Endothelial cell of umbilical vein (primary cell): ENCODE results near the gene VDR. TPM values are rescaled to one million over a fixed set of nuclear protein-coding genes. Genes with fewer than 3 reads are reported as not detected.

Source experiments
- BruUV-seq: library from RNA; stranded (reverse); fragments of 400-500 nt; replicated peaks from 2 replicates; lab custom pipeline; 2021; lab: Mats Ljungman, UMichigan
- CTCF ChIA-PET: fragments of 300-600, 350-600 bp; sonication (Branson Sonifier 250); formaldehyde crosslinking; loops from one replicate; lab custom pipeline; 2021; ENCODE audit warnings: antibody characterized with exemption, inconsistent platforms; lab: Charles Lee
- POLR2A ChIA-PET: fragments of 300-600, 350-600 bp; sonication (Branson Sonifier 250); formaldehyde crosslinking; loops from one replicate; lab custom pipeline; 2021; ENCODE audit warnings: antibody characterized with exemption, inconsistent platforms; lab: Charles Lee
- DNase-seq: peaks from one replicate; pipeline ENCODE4 v3.0.0-alpha.2; 2011; ENCODE audit warnings: low read depth, low spot score
- FAIRE-seq: peaks from 2 replicates; lab custom pipeline; 2011; peaks lifted over from hg19 to GRCh38; lab: Jason Lieb, UNC
- H2AFZ ChIP-seq: 2 replicates; pipeline ENCODE4 v1.6.0; 2012; ENCODE audit warnings: low read depth, low read length, control low read depth, inconsistent platforms
- H3K27ac ChIP-seq: 2 replicates; pipeline ENCODE4 v1.5.1; 2011; ENCODE audit warnings: low read depth, mild to moderate bottlenecking, control low read depth, low read length, moderate library complexity; ENCODE audit not compliant: insufficient read depth
- H3K27me3 ChIP-seq, 2 experiments: 2 replicates each; pipeline versions ENCODE4 v1.6.0 to v1.6.1; 2011; ENCODE audit warnings: low read length in 2 of 2, mixed read lengths in 1 of 2; ENCODE audit not compliant: control insufficient read depth in 2 of 2, insufficient read depth in 2 of 2
- H3K36me3 ChIP-seq, 2 experiments: 2 replicates in 1 of 2; 3 replicates in 1 of 2; pipeline ENCODE4 v1.5.1; 2011; ENCODE audit warnings: low read length in 2 of 2, mild to moderate bottlenecking in 1 of 2, moderate library complexity in 1 of 2; ENCODE audit not compliant: control insufficient read depth in 2 of 2, insufficient read depth in 2 of 2; ENCODE audit errors: extremely low read depth in 1 of 2
- H3K4me1 ChIP-seq: 3 replicates; pipeline ENCODE4 v1.5.1; 2011; ENCODE audit warnings: mild to moderate bottlenecking, low read length; ENCODE audit not compliant: control insufficient read depth, insufficient read depth; ENCODE audit errors: extremely low read depth
- H3K4me2 ChIP-seq: 2 replicates; pipeline ENCODE4 v1.6.1; 2011; ENCODE audit warnings: low read length, control low read depth, mixed read lengths; ENCODE audit not compliant: insufficient read depth
- H3K4me3 ChIP-seq, 3 experiments: fragments of 200-600 bp in 1 of 3; sonication (generic), shearing (Covaris generic) in 1 of 3; replicated peaks in 1 of 3; 2 replicates each; pipeline ENCODE4 v1.5.1; 2011 to 2016; ENCODE audit warnings: control low read depth in 3 of 3, low read length in 3 of 3, mild to moderate bottlenecking in 2 of 3, inconsistent platforms in 1 of 3, low read depth in 1 of 3, moderate library complexity in 1 of 3; ENCODE audit not compliant: insufficient read depth in 1 of 3
- H3K79me2 ChIP-seq: 2 replicates; pipeline ENCODE4 v1.6.0; 2012; ENCODE audit warnings: low read length, inconsistent platforms; ENCODE audit not compliant: control insufficient read depth, insufficient read depth
- H3K9ac ChIP-seq: replicated peaks from 2 replicates; pipeline ENCODE3; 2011; ENCODE audit warnings: low read length, control low read depth; ENCODE audit not compliant: insufficient read depth; ENCODE audit errors: extremely low read depth
- H3K9me1 ChIP-seq: replicated peaks from 3 replicates; pipeline ENCODE4 v1.6.0; 2011; ENCODE audit warnings: mild to moderate bottlenecking, low read length; ENCODE audit not compliant: control insufficient read depth, insufficient read depth; ENCODE audit errors: extremely low read depth
- H3K9me3 ChIP-seq: replicated peaks from 2 replicates; pipeline ENCODE4 v1.5.1; 2012; ENCODE audit warnings: low read length, inconsistent platforms; ENCODE audit not compliant: control insufficient read depth, insufficient read depth
- H4K20me1 ChIP-seq: replicated peaks from 2 replicates; pipeline ENCODE3; 2011; ENCODE audit warnings: mild to moderate bottlenecking, low read length; ENCODE audit not compliant: control insufficient read depth, insufficient read depth; ENCODE audit errors: extremely low read depth
- JUN ChIP-seq: IDR thresholded peaks from 2 replicates; pipeline ENCODE4 v1.6.1; 2011; ENCODE audit warnings: borderline replicate concordance, low read depth; ENCODE audit not compliant: insufficient read length, insufficient read depth
- MAX ChIP-seq: IDR thresholded peaks from 2 replicates; pipeline ENCODE4 v1.6.1; 2011; ENCODE audit not compliant: insufficient read depth, insufficient read length
- MYC ChIP-seq: IDR thresholded peaks from one replicate; pipeline ENCODE4 v1.6.1; 2011; ENCODE audit warnings: mild to moderate bottlenecking, low read depth, low read length
- POLR2AphosphoS5 ChIP-seq: IDR thresholded peaks from 2 replicates; pipeline ENCODE4 v1.6.1; 2012; ENCODE audit warnings: low read depth, mild to moderate bottlenecking, control low read depth, low read length, moderate library complexity; ENCODE audit not compliant: insufficient read depth
- dilution Hi-C: fragments of 300-500 bp; cut with MboI; formaldehyde crosslinking; loops from one replicate; pipeline ENCODE4 v1.15.0; 2019; ENCODE audit warnings: low sequenced_read_pairs; ENCODE audit not compliant: extremely low pct_ligation_motif_present
- intact Hi-C: fragments of 100-400 bp; cut with micrococcal nuclease; formaldehyde crosslinking; loops from one replicate; pipeline ENCODE4 v1.10.0; 2022
- polyA plus RNA-seq, 4 experiments: library from polyadenylated mRNA; depleted of rRNA in 3 of 4; stranded (reverse) in 3 of 4; unstranded in 1 of 4; fragments of >200 nt; gene quantifications; 2 replicates each; pipeline versions ENCODE4 v1.2.1 to v1.2.3, GENCODE V29; 2011 to 2012; ENCODE audit warnings: missing spikeins in 1 of 4
- total RNA-seq: library from RNA; stranded (reverse); gene quantifications from 2 replicates; pipeline ENCODE4 v1.2.3, GENCODE V29; 2021

Gene VDR
- total and polyA plus RNA-seq, 2 donors (not counting 3 experiments of a cell fraction or from before 2014, with no cell fraction given) = 0.73 to 0.91 TPM

- no peak for TF ChIP-seq MYC
- no peak for TF ChIP-seq MAX
- TF ChIP-seq JUN = no peak
- no peak for TF ChIP-seq POLR2AphosphoS5
- Histone ChIP-seq H3K4me2 (no peak overlapping the region), H4K20me1 (no peaks in the 10 kb centered on the region), H3K27me3 (no peaks in the 10 kb centered on the region), H3K9me3 (no peaks in the 10 kb centered on the region), H3K9me1 (no peaks in the 10 kb centered on the region), H3K4me3 (no peak overlapping the region), H3K79me2 (no peaks in the 10 kb centered on the region), H3K4me1 (no peaks in the 10 kb centered on the region), H3K36me3 (no peaks in the 10 kb centered on the region), H3K9ac (no peak overlapping the region), H3K27ac (no peak overlapping the region), H2AFZ (no peak overlapping the region)
- FAIRE-seq = no peak
- intact Hi-C loops = no loop called here
- ChIA-PET POLR2A (no interaction called here), CTCF (interaction anchor here (0.9 kb wide), 2 partner anchors 10 to 29 kb away, joined by 3 read pairs; partner anchors contain the start of gene VDR)
- dilution Hi-C loops = no loop called here
- no peak for DNase-seq
- no TSS peak for BruUV-seq
Measured at GRCh38 chr12:47875746-47876439, 28.9 kb downstream of the VDR start.

- TF ChIP-seq MYC = no peak
- no TSS peak for BruUV-seq
- no peaks in the 10 kb centered on the region for H4K20me1 ChIP-seq
- H3K4me2 ChIP-seq = no peak overlapping the region
- FAIRE-seq = no peak
- CTCF ChIA-PET = interaction anchor here (1.3 kb wide), 1 partner anchor 15 kb away, joined by 3 read pairs; no protein-coding TSS in a partner anchor
- H3K27ac ChIP-seq = no peak overlapping the region
- no peaks in the 10 kb centered on the region for H3K4me1 ChIP-seq
- no peaks in the 10 kb centered on the region for H3K27me3 ChIP-seq
- no peak overlapping the region for H3K9ac ChIP-seq
- H3K9me3 ChIP-seq = no peaks in the 10 kb centered on the region
- POLR2A ChIA-PET = no interaction called here
- intact Hi-C loops = no loop called here
- H3K9me1 ChIP-seq = no peaks in the 10 kb centered on the region
- no peaks in the 10 kb centered on the region for H3K36me3 ChIP-seq
- H3K4me3 ChIP-seq = no peak overlapping the region
- no peaks in the 10 kb centered on the region for H3K79me2 ChIP-seq
- DNase-seq = no peak
- no peak overlapping the region for H2AFZ ChIP-seq
- dilution Hi-C loops = no loop called here
Measured at GRCh38 chr12:47874316-47874715, 30.5 kb downstream of the VDR start.
